ENCODE results near the gene SLC6A6.

The SLC6A6 gene

GRCh38 chr3:14456794-14457193, 54.4 kb downstream of the SLC6A6 start:
- no peak for DNase-seq

- DNase-seq, result no peak
Observed at GRCh38 chr3:14457481-14457880, 55.1 kb downstream of the SLC6A6 start.

- DNase-seq, result no peak
Observed at GRCh38 chr3:14457999-14458398, 55.6 kb downstream of the SLC6A6 start.

- DNase-seq, result no peak
Observed at GRCh38 chr3:14458434-14459275, 56.2 kb downstream of the SLC6A6 start.

- no peak for DNase-seq
Observed at GRCh38 chr3:14459384-14459783, 57.0 kb downstream of the SLC6A6 start.

GRCh38 chr3:14459787-14460186, 57.4 kb downstream of the SLC6A6 start:
- no peak for DNase-seq

- DNase-seq, result no peak
Observed at GRCh38 chr3:14460342-14461005, 58.1 kb downstream of the SLC6A6 start.

- DNase-seq, result no peak
Observed at GRCh38 chr3:14461006-14461747, 58.8 kb downstream of the SLC6A6 start.

GRCh38 chr3:14461748-14462324, 59.4 kb downstream of the SLC6A6 start:
- no peak for DNase-seq

- no peak for DNase-seq
Observed at GRCh38 chr3:14462738-14463137, 60.3 kb downstream of the SLC6A6 start.

GRCh38 chr3:14463330-14464140, 61.1 kb downstream of the SLC6A6 start:
- DNase-seq, result no peak

- no peak for DNase-seq
Observed at GRCh38 chr3:14464141-14464465, 61.7 kb downstream of the SLC6A6 start.

- DNase-seq, result no peak
Observed at GRCh38 chr3:14464521-14464920, 62.1 kb downstream of the SLC6A6 start.

GRCh38 chr3:14465425-14465824, 63.0 kb downstream of the SLC6A6 start:
- no peak for DNase-seq

- DNase-seq, result no peak
Observed at GRCh38 chr3:14466179-14466903, 63.9 kb downstream of the SLC6A6 start.

- no peak for DNase-seq
Observed at GRCh38 chr3:14467814-14468620, 65.6 kb downstream of the SLC6A6 start.

GRCh38 chr3:14468621-14468981, 66.2 kb downstream of the SLC6A6 start:
- no peak for DNase-seq

- DNase-seq, result no peak
Observed at GRCh38 chr3:14470461-14470860, 68.1 kb downstream of the SLC6A6 start.

GRCh38 chr3:14471016-14471415, 68.6 kb downstream of the SLC6A6 start:
- no peak for DNase-seq

GRCh38 chr3:14471690-14472089, 69.3 kb downstream of the SLC6A6 start:
- DNase-seq, result no peak
